Epithelial cell of proximal tubule (primary cell): Measurements from ENCODE around the gene KDM5B. TPM values are rescaled to one million over a fixed set of nuclear protein-coding genes. Genes with fewer than 3 reads are reported as not detected.
"Not testable (repeated sequence)": the region's sequence is repeated elsewhere in the genome, so short reads cannot be mapped to it uniquely, and the experiment has no call there.

ENCODE experiments used
- DNase-seq: peaks from one replicate; pipeline ENCODE4 v3.0.0-alpha.2; 2011; ENCODE audit warnings: low read depth
- H3K4me3 ChIP-seq: 2 replicates; pipeline ENCODE4 v1.5.1; 2011; ENCODE audit warnings: low read depth, mild to moderate bottlenecking, low read length
- CTCF ChIP-seq: conservative IDR thresholded peaks from 2 replicates; pipeline ENCODE4 v1.5.1; 2012; ENCODE audit warnings: low read depth, mild to moderate bottlenecking, low read length
- total RNA-seq: library from RNA; depleted of rRNA; stranded (reverse); fragments of >200 nt; gene quantifications from 2 replicates; pipeline ENCODE4 v1.2.3, GENCODE V29; 2015

The KDM5B gene
- total RNA-seq, 1 donor from 2014 or later: 46.2 TPM

- no peak for TF ChIP-seq CTCF
- DNase-seq: no peak
- H3K4me3 ChIP-seq: no peak overlapping the region
Measured at GRCh38 chr1:202800742-202801141, 7.5 kb downstream of the KDM5B start.

- no peak for TF ChIP-seq CTCF
- DNase-seq: no peak
Measured at GRCh38 chr1:202798792-202799331, 9.4 kb downstream of the KDM5B start.

GRCh38 chr1:202798260-202798659, 10.0 kb downstream of the KDM5B start:
- H3K4me3 ChIP-seq: no peak overlapping the region
- no peak for TF ChIP-seq CTCF
- DNase-seq: no peak

More at GRCh38 chr1:202798792-202799331, 9.4 kb downstream of the KDM5B start:
- no peak overlapping the region for H3K4me3 ChIP-seq

- TF ChIP-seq CTCF: no peak
- H3K4me3 ChIP-seq: no peak overlapping the region
Measured at GRCh38 chr1:202796670-202797069, 11.6 kb downstream of the KDM5B start.

GRCh38 chr1:202794931-202795330, 13.3 kb downstream of the KDM5B start:
- H3K4me3 ChIP-seq, DNase-seq: not testable (repeated sequence)

More at GRCh38 chr1:202796670-202797069, 11.6 kb downstream of the KDM5B start:
- DNase-seq: no peak

- no peak for DNase-seq
- TF ChIP-seq CTCF: no peak
- H3K4me3 ChIP-seq: no peak overlapping the region
Measured at GRCh38 chr1:202794051-202794740, 14.0 kb downstream of the KDM5B start.

- H3K4me3 ChIP-seq: no peak overlapping the region
- no peak for TF ChIP-seq CTCF
- DNase-seq: no peak
Measured at GRCh38 chr1:202791077-202791747, 17.0 kb downstream of the KDM5B start.
